HEK293 (cell line): ENCODE data around the gene SLC9A5.

Experiments used
- CTCF ChIA-PET: fragments of 350-600 bp; formaldehyde crosslinking; extraction: SDS; loops from one replicate; lab custom pipeline; 2021; ENCODE audit warnings: antibody characterized with exemption; lab: Yijun Ruan, JAX
- POLR2A ChIA-PET: fragments of 300-600 bp; formaldehyde crosslinking; extraction: SDS; loops from one replicate; lab custom pipeline; 2020; ENCODE audit warnings: antibody characterized with exemption, inconsistent platforms; lab: Yijun Ruan, JAX
- H3K27ac ChIP-seq: fragments of 200-500 bp; sonication (Bioruptor generic); 2 replicates; pipeline ENCODE4 v1.5.1; 2014; ENCODE audit warnings: low read depth, low read length, control low read depth, inconsistent platforms; ENCODE audit errors: extremely low read depth
- H3K36me3 ChIP-seq, 2 experiments: fragments of 200-500 bp in 1 of 2; sonication (Bioruptor generic) in 1 of 2; 1 replicate in 1 of 2; 2 replicates in 1 of 2; pipeline ENCODE4 v1.5.1; 2014 to 2017; ENCODE audit warnings: inconsistent platforms in 2 of 2, low read length in 2 of 2; ENCODE audit not compliant: control insufficient read depth in 2 of 2, insufficient read depth in 1 of 2
- H3K4me1 ChIP-seq: fragments of 200-500 bp; sonication (Bioruptor generic); 2 replicates; pipeline ENCODE4 v1.5.1; 2014; ENCODE audit warnings: mild to moderate bottlenecking, low read length, inconsistent platforms; ENCODE audit not compliant: control insufficient read depth, insufficient read depth
- H3K4me3 ChIP-seq: 2 replicates; pipeline ENCODE4 v1.5.1; 2011; ENCODE audit warnings: low read depth, mild to moderate bottlenecking, control low read depth, low read length, moderate library complexity
- H3K9me3 ChIP-seq: fragments of 200-500 bp; sonication (Bioruptor generic); 2 replicates; pipeline ENCODE4 v1.5.1; 2014; ENCODE audit warnings: low read depth, low read length, inconsistent platforms; ENCODE audit not compliant: control insufficient read depth, insufficient read depth
- FEZF1 ChIP-seq: fragments of 450-650 bp; formaldehyde crosslinking; IDR thresholded peaks from 2 replicates; pipeline ENCODE4 v1.5.1; 2016; ENCODE audit warnings: missing biosample characterization, missing genetic modification characterization
- GFI1B ChIP-seq: fragments of 450-650 bp; formaldehyde crosslinking; IDR thresholded peaks from 2 replicates; pipeline ENCODE4 v1.5.1; 2016; ENCODE audit warnings: missing biosample characterization, missing genetic modification characterization
- IKZF3 ChIP-seq: fragments of 450-650 bp; IDR thresholded peaks from 2 replicates; pipeline ENCODE4 v1.5.0; 2018; ENCODE audit warnings: missing biosample characterization, mild to moderate bottlenecking, missing genetic modification characterization, moderate library complexity
- MYNN ChIP-seq: fragments of 450-650 bp; formaldehyde crosslinking; IDR thresholded peaks from 2 replicates; pipeline ENCODE4 v1.5.1; 2016; ENCODE audit warnings: missing biosample characterization, missing genetic modification characterization, borderline replicate concordance
- PRDM4 ChIP-seq: fragments of 450-650 bp; formaldehyde crosslinking; IDR thresholded peaks from 2 replicates; pipeline ENCODE4 v1.5.1; 2017; ENCODE audit warnings: missing biosample characterization, missing genetic modification characterization
- REPIN1 ChIP-seq: fragments of 450-650 bp; formaldehyde crosslinking; IDR thresholded peaks from 2 replicates; pipeline ENCODE4 v1.5.1; 2017; ENCODE audit warnings: missing biosample characterization, missing genetic modification characterization, low read depth
- TRIM28 ChIP-seq: IDR thresholded peaks from 2 replicates; pipeline ENCODE4 v1.6.1; 2011; ENCODE audit warnings: low read length, control low read depth, borderline replicate concordance
- ZBTB21 ChIP-seq: fragments of 450-650 bp; formaldehyde crosslinking; IDR thresholded peaks from 2 replicates; pipeline ENCODE4 v1.5.1; 2017; ENCODE audit warnings: missing biosample characterization, missing genetic modification characterization
- ZEB2 ChIP-seq: fragments of 450-650 bp; formaldehyde crosslinking; IDR thresholded peaks from 2 replicates; pipeline ENCODE4 v1.5.1; 2016; ENCODE audit warnings: missing biosample characterization, missing genetic modification characterization
- ZFP41 ChIP-seq: fragments of 450-650 bp; formaldehyde crosslinking; IDR thresholded peaks from 2 replicates; pipeline ENCODE4 v1.5.1; 2016; ENCODE audit warnings: missing biosample characterization, missing genetic modification characterization, borderline replicate concordance
- ZNF121 ChIP-seq: fragments of 450-650 bp; formaldehyde crosslinking; IDR thresholded peaks from 2 replicates; pipeline ENCODE4 v1.5.1; 2016; ENCODE audit warnings: missing biosample characterization, missing genetic modification characterization
- ZNF184 ChIP-seq: fragments of 450-650 bp; IDR thresholded peaks from 2 replicates; pipeline ENCODE4 v1.5.1; 2018; ENCODE audit warnings: missing biosample characterization, mild to moderate bottlenecking, missing genetic modification characterization
- ZNF311 ChIP-seq: fragments of 450-650 bp; formaldehyde crosslinking; IDR thresholded peaks from 2 replicates; pipeline ENCODE4 v1.5.1; 2017; ENCODE audit warnings: missing biosample characterization, missing genetic modification characterization, borderline replicate concordance
- ZNF324 ChIP-seq: fragments of 450-650 bp; formaldehyde crosslinking; IDR thresholded peaks from 2 replicates; pipeline ENCODE4 v1.5.1; 2016; ENCODE audit warnings: missing biosample characterization, missing genetic modification characterization
- ZNF416 ChIP-seq: fragments of 450-650 bp; formaldehyde crosslinking; IDR thresholded peaks from 2 replicates; pipeline ENCODE4 v1.5.1; 2016; ENCODE audit warnings: missing biosample characterization, missing genetic modification characterization
- ZNF510 ChIP-seq: fragments of 450-650 bp; formaldehyde crosslinking; IDR thresholded peaks from 2 replicates; pipeline ENCODE4 v1.5.1; 2018; ENCODE audit warnings: mild to moderate bottlenecking, missing genetic modification characterization, missing biosample characterization; ENCODE audit not compliant: insufficient replicate concordance
- ZNF513 ChIP-seq: fragments of 450-650 bp; IDR thresholded peaks from 2 replicates; pipeline ENCODE4 v1.5.1; 2018; ENCODE audit warnings: missing biosample characterization, missing genetic modification characterization
- ZNF514 ChIP-seq: fragments of 450-650 bp; formaldehyde crosslinking; IDR thresholded peaks from 2 replicates; pipeline ENCODE4 v1.5.1; 2016; ENCODE audit warnings: missing biosample characterization, missing genetic modification characterization
- ZNF530 ChIP-seq: fragments of 450-650 bp; formaldehyde crosslinking; IDR thresholded peaks from 2 replicates; pipeline ENCODE4 v1.5.1; 2016; ENCODE audit warnings: low read depth, missing biosample characterization, missing genetic modification characterization
- ZNF548 ChIP-seq: fragments of 450-650 bp; formaldehyde crosslinking; IDR thresholded peaks from 2 replicates; pipeline ENCODE4 v1.5.1; 2016; ENCODE audit warnings: missing biosample characterization, missing genetic modification characterization
- ZNF560 ChIP-seq: fragments of 450-650 bp; formaldehyde crosslinking; IDR thresholded peaks from 2 replicates; pipeline ENCODE4 v1.5.1; 2017; ENCODE audit warnings: missing biosample characterization, missing genetic modification characterization, borderline replicate concordance
- ZNF785 ChIP-seq: fragments of 450-650 bp; formaldehyde crosslinking; IDR thresholded peaks from 2 replicates; pipeline ENCODE4 v1.5.1; 2016; ENCODE audit warnings: missing biosample characterization, missing genetic modification characterization
- ZSCAN4 ChIP-seq: fragments of 450-650 bp; formaldehyde crosslinking; IDR thresholded peaks from 2 replicates; pipeline ENCODE4 v1.5.1; 2017; ENCODE audit warnings: missing biosample characterization, missing genetic modification characterization
- ZXDB ChIP-seq: fragments of 450-650 bp; formaldehyde crosslinking; IDR thresholded peaks from 2 replicates; pipeline ENCODE4 v1.5.1; 2016; ENCODE audit warnings: missing biosample characterization, missing genetic modification characterization
- TF ChIP-seq, protein P1 (sequence below): fragments of 450-650 bp; formaldehyde crosslinking; IDR thresholded peaks from 2 replicates; pipeline ENCODE4 v1.5.1; 2016; ENCODE audit warnings: missing biosample characterization, missing genetic modification characterization
- TF ChIP-seq, protein P2 (sequence below): fragments of 450-650 bp; formaldehyde crosslinking; conservative IDR thresholded peaks from 2 replicates; pipeline ENCODE4 v1.5.1; 2016; ENCODE audit warnings: low read depth, missing biosample characterization, missing genetic modification characterization

Gene SLC9A5

DNA sequence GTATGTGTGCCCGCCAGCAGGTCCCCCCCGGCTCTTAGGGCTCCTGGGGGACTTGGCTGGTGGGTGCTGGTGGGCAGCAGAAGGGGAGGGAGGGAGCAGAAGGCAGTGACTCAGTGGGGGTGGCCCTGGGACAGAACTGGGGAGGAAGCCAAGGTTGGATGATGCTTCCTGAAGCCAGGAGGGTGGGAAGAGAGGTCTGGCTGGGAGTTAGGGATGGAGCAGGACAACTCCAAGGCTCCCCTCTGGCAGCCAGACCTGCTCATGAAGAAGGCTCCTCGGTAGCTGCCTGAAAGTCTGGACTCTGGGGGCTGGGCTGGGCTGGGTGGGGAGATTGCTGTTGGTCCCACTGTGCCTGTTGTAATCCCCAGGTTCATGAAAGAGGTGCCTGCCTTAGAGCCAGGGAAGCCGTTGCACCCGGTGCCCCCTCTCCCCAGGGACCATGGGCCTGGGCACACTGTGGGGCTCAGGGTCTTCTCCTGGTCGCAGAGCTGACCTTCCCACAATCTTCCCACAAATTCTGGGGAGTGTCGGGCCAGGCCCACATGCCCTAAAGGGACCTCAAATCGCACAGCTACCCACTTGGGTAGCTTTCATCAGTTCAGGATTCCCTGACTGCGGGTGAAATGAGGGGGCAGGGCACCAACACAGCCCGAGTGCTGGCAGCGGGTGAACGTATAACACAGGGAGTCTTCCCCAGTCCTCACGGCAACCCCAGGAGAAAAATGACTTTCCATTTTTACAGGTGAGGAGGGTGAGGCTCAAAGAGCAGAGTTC is 29.4 kb downstream of the SLC9A5 start (continued):
- TF ChIP-seq ZNF416: no peak
- no peak for TF ChIP-seq FEZF1 (tag by site-specific recombination)
- TF ChIP-seq ZNF510 (tag by site-specific recombination): no peak

- ChIA-PET POLR2A (interaction anchor here (0.5 to 1.2 kb wide), 3 partner anchors 11 to 152 kb away, joined by 3 to 6 read pairs (median 3); partner anchors contain the start of gene HSD11B2), CTCF (interaction anchor here (0.6 to 3.8 kb wide), 8 partner anchors 9 to 121 kb away, joined by 3 to 14 read pairs (median 3); partner anchors contain the start of gene HSF4)
- Histone ChIP-seq H3K36me3 (peaks cover 0 to 38% of the 10 kb centered on the region in 2 experiments; a peak in 2 of 3 replicates), H3K4me3 (peak overlapping the region; percentile 50), H3K4me1 (no peaks in the 10 kb centered on the region), H3K9me3 (no peaks in the 10 kb centered on the region), H3K27ac (peak overlapping the region; percentile 50; the same call in 1 of the 2 replicates)
- TF ChIP-seq REPIN1 (tag by site-specific recombination): no peak
- TF ChIP-seq PRDM4 (tag by site-specific recombination): no peak
- no peak for TF ChIP-seq GFI1B
- no peak for TF ChIP-seq ZNF121 (tag by site-specific recombination)
- TF ChIP-seq ZFP41 (tag by site-specific recombination): no peak
- TF ChIP-seq MYNN: no peak
- no peak; the same call in 1 of the 2 replicates for TF ChIP-seq ZNF513 (tag by site-specific recombination)
- no peak for TF ChIP-seq ZNF184 (tag by site-specific recombination)
- 0 out of 2 replicates have a peak, but pooled peaks have one; percentile 20 for TF ChIP-seq ZEB2 (tag by site-specific recombination)
- no peak for TF ChIP-seq ZNF560
- TF ChIP-seq ZNF514 (tag by site-specific recombination): no peak
- TF ChIP-seq, protein P1, sequence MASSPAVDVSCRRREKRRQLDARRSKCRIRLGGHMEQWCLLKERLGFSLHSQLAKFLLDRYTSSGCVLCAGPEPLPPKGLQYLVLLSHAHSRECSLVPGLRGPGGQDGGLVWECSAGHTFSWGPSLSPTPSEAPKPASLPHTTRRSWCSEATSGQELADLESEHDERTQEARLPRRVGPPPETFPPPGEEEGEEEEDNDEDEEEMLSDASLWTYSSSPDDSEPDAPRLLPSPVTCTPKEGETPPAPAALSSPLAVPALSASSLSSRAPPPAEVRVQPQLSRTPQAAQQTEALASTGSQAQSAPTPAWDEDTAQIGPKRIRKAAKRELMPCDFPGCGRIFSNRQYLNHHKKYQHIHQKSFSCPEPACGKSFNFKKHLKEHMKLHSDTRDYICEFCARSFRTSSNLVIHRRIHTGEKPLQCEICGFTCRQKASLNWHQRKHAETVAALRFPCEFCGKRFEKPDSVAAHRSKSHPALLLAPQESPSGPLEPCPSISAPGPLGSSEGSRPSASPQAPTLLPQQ: peak; percentile 38; the same call in 1 of the 2 replicates
- TF ChIP-seq ZNF530: no peak
- no peak for TF ChIP-seq ZBTB21 (tag by site-specific recombination)
- TF ChIP-seq ZSCAN4 (tag by site-specific recombination): no peak
- TF ChIP-seq ZNF311 (tag by site-specific recombination): no peak
- TF ChIP-seq, protein P2, sequence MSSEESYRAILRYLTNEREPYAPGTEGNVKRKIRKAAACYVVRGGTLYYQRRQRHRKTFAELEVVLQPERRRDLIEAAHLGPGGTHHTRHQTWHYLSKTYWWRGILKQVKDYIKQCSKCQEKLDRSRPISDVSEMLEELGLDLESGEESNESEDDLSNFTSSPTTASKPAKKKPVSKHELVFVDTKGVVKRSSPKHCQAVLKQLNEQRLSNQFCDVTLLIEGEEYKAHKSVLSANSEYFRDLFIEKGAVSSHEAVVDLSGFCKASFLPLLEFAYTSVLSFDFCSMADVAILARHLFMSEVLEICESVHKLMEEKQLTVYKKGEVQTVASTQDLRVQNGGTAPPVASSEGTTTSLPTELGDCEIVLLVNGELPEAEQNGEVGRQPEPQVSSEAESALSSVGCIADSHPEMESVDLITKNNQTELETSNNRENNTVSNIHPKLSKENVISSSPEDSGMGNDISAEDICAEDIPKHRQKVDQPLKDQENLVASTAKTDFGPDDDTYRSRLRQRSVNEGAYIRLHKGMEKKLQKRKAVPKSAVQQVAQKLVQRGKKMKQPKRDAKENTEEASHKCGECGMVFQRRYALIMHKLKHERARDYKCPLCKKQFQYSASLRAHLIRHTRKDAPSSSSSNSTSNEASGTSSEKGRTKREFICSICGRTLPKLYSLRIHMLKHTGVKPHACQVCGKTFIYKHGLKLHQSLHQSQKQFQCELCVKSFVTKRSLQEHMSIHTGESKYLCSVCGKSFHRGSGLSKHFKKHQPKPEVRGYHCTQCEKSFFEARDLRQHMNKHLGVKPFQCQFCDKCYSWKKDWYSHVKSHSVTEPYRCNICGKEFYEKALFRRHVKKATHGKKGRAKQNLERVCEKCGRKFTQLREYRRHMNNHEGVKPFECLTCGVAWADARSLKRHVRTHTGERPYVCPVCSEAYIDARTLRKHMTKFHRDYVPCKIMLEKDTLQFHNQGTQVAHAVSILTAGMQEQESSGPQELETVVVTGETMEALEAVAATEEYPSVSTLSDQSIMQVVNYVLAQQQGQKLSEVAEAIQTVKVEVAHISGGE (tag by site-specific recombination): peak; percentile 52
- peak; percentile 91 for TF ChIP-seq ZXDB
- TF ChIP-seq TRIM28: no peak
- TF ChIP-seq ZNF324 (tag by site-specific recombination): no peak
- no peak for TF ChIP-seq ZNF785
- no peak for TF ChIP-seq ZNF548 (tag by site-specific recombination)
- TF ChIP-seq FEZF1 (tag by site-specific recombination): no peak
- no peak for TF ChIP-seq IKZF3 (tag by site-specific recombination)
Observed at GRCh38 chr16:67278773-67279295, 30.1 kb downstream of the SLC9A5 start.
